Kidney (tissue), 14 donors: ENCODE data around the gene CHIT1. TPM values are rescaled to one million over a fixed set of nuclear protein-coding genes. Genes with fewer than 3 reads are reported as not detected.
"Not testable (repeated sequence)": the region's sequence is repeated elsewhere in the genome, so short reads cannot be mapped to it uniquely, and the experiment has no call there.

Experiments used
- DNase-seq, 5 donors: peaks; one replicate each; pipeline ENCODE4 v3.0.0-alpha.2; 2013 to 2020
- FAIRE-seq: peaks from 2 replicates; lab custom pipeline; 2012; peaks lifted over from hg19 to GRCh38; lab: Jason Lieb, UNC
- H3K27ac ChIP-seq, 2 donors: one replicate each; pipeline ENCODE4 v1.7.0; 2013; ENCODE audit warnings: low read depth in 2 of 2, low read length in 2 of 2, inconsistent platforms in 1 of 2
- H3K27me3 ChIP-seq: one replicate; pipeline ENCODE4 v1.7.1; 2013; ENCODE audit warnings: low read length, inconsistent platforms; ENCODE audit not compliant: control insufficient read depth, insufficient read depth
- H3K36me3 ChIP-seq, 3 donors: one replicate each; pipeline versions ENCODE4 v1.7.0 to v1.7.1; 2013; ENCODE audit warnings: low read length in 3 of 3, control low read depth in 1 of 3, inconsistent platforms in 1 of 3; ENCODE audit not compliant: insufficient read depth in 3 of 3, control insufficient read depth in 2 of 3
- H3K4me1 ChIP-seq, 3 donors: one replicate each; pipeline versions ENCODE4 v1.7.0 to v1.7.1; 2013; ENCODE audit warnings: low read length in 3 of 3, inconsistent platforms in 1 of 3, low read depth in 1 of 3; ENCODE audit not compliant: control insufficient read depth in 2 of 3, insufficient read depth in 2 of 3
- H3K4me3 ChIP-seq, 3 donors: one replicate each; pipeline versions ENCODE4 v1.7.0 to v1.8.1; 2013; ENCODE audit warnings: low read length in 3 of 3, control low read depth in 1 of 3, inconsistent platforms in 1 of 3
- H3K9ac ChIP-seq, 3 donors: one replicate each; pipeline versions ENCODE4 v1.7.0 to v1.7.1; 2013; ENCODE audit warnings: low read length in 3 of 3, control low read depth in 1 of 3, inconsistent platforms in 1 of 3
- H3K9me3 ChIP-seq, 3 donors: one replicate each; pipeline versions ENCODE4 v1.7.0 to v1.7.1; 2013; ENCODE audit warnings: low read length in 3 of 3, control low read depth in 1 of 3, inconsistent platforms in 1 of 3; ENCODE audit not compliant: control insufficient read depth in 2 of 3, insufficient read depth in 1 of 3
- intact Hi-C: fragments of 100-400 bp; cut with DNase I; formaldehyde crosslinking; loops from one replicate; pipeline ENCODE4 v1.11.1; 2022
- polyA plus RNA-seq: library from polyadenylated mRNA; stranded (reverse); fragments of 350-450 nt; fragmentation: Illumina TruSeq; extraction: RNeasy Lipid Tissue Mini Kit (QIAGEN cat#74804); gene quantifications from one replicate; pipeline ENCODE4 v1.2.3, GENCODE V29; 2014; ENCODE audit warnings: low read depth, low replicate concordance; ENCODE audit not compliant: insufficient read depth
- total RNA-seq: library from RNA; stranded (reverse); fragmentation: NEBNext Ultra II Directional; extraction: Animal tissue kit (Norgen Biotek cat#: 25700); gene quantifications from one replicate; pipeline ENCODE4 v1.2.1, GENCODE V29; 2021
- TF ChIP-seq, protein P1 (sequence below): IDR thresholded peaks from 3 replicates; pipeline ENCODE4 v1.5.1; 2012; ENCODE audit warnings: mild to moderate bottlenecking, moderate library complexity, borderline replicate concordance; ENCODE audit not compliant: insufficient read depth; ENCODE audit errors: extremely low read depth
- donor health status: control.
- donor health status: control.
- donor health status: control.
- donor health status: control.
- donor health status: control.
- donor health status: DM: yes; HTN: yes; CAD: no.
- donor health status: Normal renal cell carcinoma (clear cell type).

CHIT1 gene
- total and polyA plus RNA-seq, 2 donors from 2014 or later = 1.1 TPM; not detected in 1

DNA sequence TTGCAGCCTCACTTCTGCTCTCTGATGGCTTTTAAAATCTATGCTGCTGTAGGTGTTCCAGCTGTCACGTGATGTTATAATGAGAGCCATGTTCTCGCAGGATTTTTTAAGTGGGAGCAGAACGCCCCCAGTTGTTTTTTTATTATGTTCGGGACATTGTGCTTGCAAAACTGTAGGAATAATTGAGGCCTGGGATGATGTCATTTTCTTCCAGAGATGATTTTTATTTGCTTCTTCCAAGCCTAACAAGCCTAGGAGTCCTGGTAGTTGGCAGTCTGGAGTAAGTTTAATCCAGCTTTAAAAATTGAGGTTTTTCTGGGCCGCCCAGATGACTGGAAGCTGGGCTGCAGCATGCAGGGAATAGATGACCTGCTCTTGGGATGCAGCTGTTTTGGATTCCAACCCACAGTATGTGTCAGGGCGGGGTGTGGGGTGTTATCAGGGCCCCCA, 34.6 kb upstream of the CHIT1 start:
- intact Hi-C loops = no loop called here
- DNase-seq (no peak), FAIRE-seq (no peak)
- Histone ChIP-seq H3K4me1 (no peaks in the 10 kb centered on the region), H3K27me3 (no peaks in the 10 kb centered on the region), H3K4me3 (no peak overlapping the region), H3K9me3 (no peaks in the 10 kb centered on the region), H3K27ac (no peak overlapping the region), H3K9ac (no peak overlapping the region), H3K36me3 (no peaks in the 10 kb centered on the region)
- TF ChIP-seq, protein P1, sequence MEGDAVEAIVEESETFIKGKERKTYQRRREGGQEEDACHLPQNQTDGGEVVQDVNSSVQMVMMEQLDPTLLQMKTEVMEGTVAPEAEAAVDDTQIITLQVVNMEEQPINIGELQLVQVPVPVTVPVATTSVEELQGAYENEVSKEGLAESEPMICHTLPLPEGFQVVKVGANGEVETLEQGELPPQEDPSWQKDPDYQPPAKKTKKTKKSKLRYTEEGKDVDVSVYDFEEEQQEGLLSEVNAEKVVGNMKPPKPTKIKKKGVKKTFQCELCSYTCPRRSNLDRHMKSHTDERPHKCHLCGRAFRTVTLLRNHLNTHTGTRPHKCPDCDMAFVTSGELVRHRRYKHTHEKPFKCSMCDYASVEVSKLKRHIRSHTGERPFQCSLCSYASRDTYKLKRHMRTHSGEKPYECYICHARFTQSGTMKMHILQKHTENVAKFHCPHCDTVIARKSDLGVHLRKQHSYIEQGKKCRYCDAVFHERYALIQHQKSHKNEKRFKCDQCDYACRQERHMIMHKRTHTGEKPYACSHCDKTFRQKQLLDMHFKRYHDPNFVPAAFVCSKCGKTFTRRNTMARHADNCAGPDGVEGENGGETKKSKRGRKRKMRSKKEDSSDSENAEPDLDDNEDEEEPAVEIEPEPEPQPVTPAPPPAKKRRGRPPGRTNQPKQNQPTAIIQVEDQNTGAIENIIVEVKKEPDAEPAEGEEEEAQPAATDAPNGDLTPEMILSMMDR = no peak

DNA sequence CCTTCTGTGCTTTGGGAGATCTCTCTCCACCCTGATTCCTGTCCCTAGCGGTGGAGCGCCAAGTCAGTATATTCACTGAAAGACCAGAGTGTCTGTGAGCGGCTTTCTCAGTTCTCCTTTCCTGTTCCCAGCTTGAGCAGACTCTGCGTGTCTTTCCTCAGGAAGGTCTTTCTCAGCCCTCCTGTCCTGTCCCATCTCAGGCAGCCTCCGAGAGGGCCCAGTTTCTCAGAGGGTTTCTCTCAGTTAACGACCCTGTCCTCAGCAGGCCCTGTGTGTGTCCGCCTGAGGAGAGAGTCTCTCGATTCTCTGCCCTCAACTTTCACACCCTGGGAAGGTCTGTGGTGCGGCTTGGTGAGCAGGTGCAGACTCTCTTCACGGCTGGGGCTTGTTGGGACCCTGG, 34.0 kb upstream of the CHIT1 start:
- Histone ChIP-seq H3K27me3 (no peaks in the 10 kb centered on the region), H3K9me3 (no peaks in the 10 kb centered on the region), H3K36me3 (no peaks in the 10 kb centered on the region), H3K27ac (no peak overlapping the region), H3K4me1 (no peaks in the 10 kb centered on the region), H3K9ac (no peak overlapping the region), H3K4me3 (no peak overlapping the region)
- TF ChIP-seq, protein P1 = no peak
- no peak for DNase-seq
- intact Hi-C loops = no loop called here
- FAIRE-seq = no peak

DNA sequence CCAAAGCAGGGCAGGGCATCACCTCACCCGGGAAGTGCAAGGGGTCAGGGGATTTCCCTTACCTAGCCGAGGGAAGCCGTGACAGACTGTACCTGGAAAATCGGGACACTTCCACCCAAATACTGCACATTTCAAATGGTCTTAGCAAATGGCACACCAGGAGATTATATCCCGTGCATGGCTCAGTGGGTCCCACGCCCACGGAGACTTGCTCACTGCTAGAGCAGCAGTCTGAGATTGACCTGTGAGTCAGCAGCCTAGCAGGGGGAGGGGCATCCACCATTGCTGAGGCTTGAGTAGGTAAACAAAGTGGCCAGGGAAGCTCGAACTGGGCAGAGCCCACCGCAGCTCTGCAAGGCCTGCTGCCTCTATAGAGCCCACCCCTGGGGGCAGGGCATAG, 27.2 kb upstream of the CHIT1 start:
- H3K9ac ChIP-seq, H3K4me3 ChIP-seq, intact Hi-C loops, H3K4me1 ChIP-seq, DNase-seq, FAIRE-seq, H3K27me3 ChIP-seq, H3K27ac ChIP-seq, H3K36me3 ChIP-seq, H3K9me3 ChIP-seq: not testable (repeated sequence)

DNA sequence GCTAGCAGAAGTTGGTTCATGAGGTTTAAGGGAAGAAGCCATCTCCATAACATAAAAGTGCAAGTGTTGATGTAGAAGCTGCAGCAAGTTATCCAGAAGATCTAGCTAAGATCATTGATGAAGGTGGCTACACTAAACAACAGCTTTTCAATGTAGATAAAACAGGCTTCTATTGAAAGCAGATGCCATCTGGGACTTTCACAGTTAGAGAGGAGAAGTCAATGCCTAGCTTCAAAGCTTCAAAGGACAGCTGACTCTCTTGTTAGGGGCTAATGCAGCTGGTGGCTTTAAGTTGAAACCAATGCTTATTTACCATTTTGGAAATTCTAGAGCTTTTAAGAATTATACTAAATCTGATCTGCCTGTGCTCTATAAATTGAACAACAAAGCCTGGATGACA, 25.3 kb upstream of the CHIT1 start:
- intact Hi-C loops, H3K27me3 ChIP-seq: not testable (repeated sequence)

More for the DNA sequence above, 25.3 kb upstream of the CHIT1 start:
- H3K36me3 ChIP-seq, H3K4me1 ChIP-seq, H3K4me3 ChIP-seq, H3K27ac ChIP-seq, FAIRE-seq, H3K9ac ChIP-seq, DNase-seq, H3K9me3 ChIP-seq: not testable (repeated sequence)
